T-helper 1 cell treated with Interleukin-12 subunit alpha and Interleukin-12 subunit beta and Interleukin-4 antibody, amounts not matched to agents 30 μg/mL and 1 μg/mL, for 36 hours (primary cell): ENCODE results near the gene P2RY8.
"Not testable (repeated sequence)": the region's sequence is repeated elsewhere in the genome, so short reads cannot be mapped to it uniquely, and the experiment has no call there.

Source experiments
- H3K27ac Mint-ChIP-seq: one replicate; pipeline ENCODE4 v1.8.0; 2021; ENCODE audit warnings: mild to moderate bottlenecking, mixed read lengths
- H3K27me3 Mint-ChIP-seq: one replicate; pipeline ENCODE4 v1.8.0; 2021; ENCODE audit warnings: low read depth, mixed read lengths
- H3K36me3 Mint-ChIP-seq: one replicate; pipeline ENCODE4 v1.8.0; 2021; ENCODE audit warnings: low read depth, mixed read lengths
- H3K4me1 Mint-ChIP-seq: one replicate; pipeline ENCODE4 v1.8.0; 2021; ENCODE audit warnings: low read depth, mixed read lengths
- H3K4me3 Mint-ChIP-seq: one replicate; pipeline ENCODE4 v1.8.0; 2021; ENCODE audit warnings: mild to moderate bottlenecking, moderate library complexity, mixed read lengths
- H3K9me3 Mint-ChIP-seq: one replicate; pipeline ENCODE4 v1.8.0; 2021; ENCODE audit warnings: mixed read lengths

Gene P2RY8, protein sequence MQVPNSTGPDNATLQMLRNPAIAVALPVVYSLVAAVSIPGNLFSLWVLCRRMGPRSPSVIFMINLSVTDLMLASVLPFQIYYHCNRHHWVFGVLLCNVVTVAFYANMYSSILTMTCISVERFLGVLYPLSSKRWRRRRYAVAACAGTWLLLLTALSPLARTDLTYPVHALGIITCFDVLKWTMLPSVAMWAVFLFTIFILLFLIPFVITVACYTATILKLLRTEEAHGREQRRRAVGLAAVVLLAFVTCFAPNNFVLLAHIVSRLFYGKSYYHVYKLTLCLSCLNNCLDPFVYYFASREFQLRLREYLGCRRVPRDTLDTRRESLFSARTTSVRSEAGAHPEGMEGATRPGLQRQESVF

GRCh38 chrX:1537031-1537715 is at the start of gene P2RY8:
Gene P2RY8, minus strand, starts transcription at chrX:1537185. Its CDS starts 70,627 bp downstream, at chrX:1466558.
- Mint-ChIP-seq H3K27ac (peak within 1 kb of the TSS; percentile 99), H3K27me3 (no peaks in the 10 kb centered on the region), H3K36me3 (peaks cover 19% of the 10 kb centered on the region), H3K4me1 (peaks cover 13% of the 10 kb centered on the region), H3K4me3 (peak within 1 kb of the TSS; percentile 94), H3K9me3 (no peaks in the 10 kb centered on the region)

DNA sequence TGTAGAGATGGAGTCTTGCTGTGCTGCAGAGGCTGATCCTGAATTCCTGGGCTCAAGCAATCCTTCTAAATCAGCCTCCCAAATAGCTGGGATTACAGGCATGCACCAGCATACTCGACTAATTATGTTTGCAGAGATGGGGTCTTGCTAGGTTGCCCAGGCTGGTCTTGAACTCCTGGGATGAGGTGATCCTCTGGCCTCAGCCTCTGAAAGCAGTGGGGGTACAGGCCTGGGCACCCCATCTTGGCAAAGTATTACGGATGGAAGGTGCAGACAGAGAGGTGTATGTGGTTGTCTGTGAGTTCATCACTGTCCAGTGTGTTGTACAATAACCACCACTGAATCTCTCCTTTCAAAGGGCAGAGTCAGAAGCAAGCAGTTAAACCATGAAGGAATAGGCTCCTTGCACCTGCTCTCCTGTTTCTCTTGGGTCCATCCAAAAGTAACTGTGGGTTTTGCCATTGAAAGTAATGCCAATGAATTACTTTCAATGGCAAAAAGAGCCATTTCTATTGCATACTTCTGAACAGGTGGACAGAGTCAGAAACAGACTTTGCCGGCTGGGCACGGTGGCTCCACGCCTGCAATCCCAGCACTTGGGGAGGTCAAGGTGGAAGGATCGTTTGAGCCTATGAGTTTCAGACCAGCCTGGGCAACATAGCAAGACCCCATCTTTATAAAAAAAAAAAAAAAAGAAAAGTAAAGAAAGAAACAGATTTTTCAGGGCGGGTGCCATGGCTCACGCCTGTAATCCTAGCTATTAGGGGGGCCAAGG is 47.4 kb upstream of the P2RY8 start:
- no peak overlapping the region for H3K4me3 Mint-ChIP-seq
- H3K36me3 Mint-ChIP-seq, result no peaks in the 10 kb centered on the region
- H3K9me3 Mint-ChIP-seq, result no peaks in the 10 kb centered on the region
- no peaks in the 10 kb centered on the region for H3K27me3 Mint-ChIP-seq
- H3K4me1 Mint-ChIP-seq, result peaks cover 25% of the 10 kb centered on the region
- H3K27ac Mint-ChIP-seq, result no peak overlapping the region

DNA sequence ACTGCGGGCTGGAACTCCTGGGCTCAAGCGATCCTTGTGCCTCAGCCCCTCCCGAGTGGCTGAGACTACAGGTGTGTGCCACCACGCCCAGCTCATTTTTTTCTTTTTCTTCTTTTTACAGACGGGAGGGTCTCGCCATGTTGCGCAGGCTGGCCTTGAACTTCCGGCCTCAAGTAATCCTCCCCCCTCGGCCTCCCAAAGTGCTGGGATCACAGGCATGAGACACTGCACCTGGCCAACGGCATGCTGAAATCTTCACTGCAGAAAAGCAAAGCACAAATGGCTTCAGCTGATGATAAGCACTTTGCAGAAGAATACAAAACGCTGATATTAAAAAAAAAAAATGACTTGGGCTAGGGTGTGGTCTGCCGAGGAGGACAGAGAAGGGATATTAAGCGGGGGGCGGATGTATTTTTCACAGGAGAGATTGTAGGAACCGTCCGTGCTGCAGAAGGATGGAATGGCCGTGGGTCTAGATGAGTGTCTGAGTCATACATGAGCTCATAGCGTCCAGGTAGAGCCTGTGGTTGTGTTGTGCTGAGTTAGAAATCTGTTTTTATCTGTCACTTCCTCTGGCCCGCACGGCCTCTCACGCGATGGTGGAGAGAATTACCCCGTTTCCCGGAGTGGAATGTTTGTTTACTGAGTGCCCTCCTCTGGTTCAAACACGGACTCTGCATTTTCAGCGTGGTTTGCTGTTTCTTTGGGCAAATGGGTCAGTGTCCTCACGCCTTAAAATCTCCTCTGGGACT is 45.9 kb upstream of the P2RY8 start:
- H3K4me3 Mint-ChIP-seq, result peak overlapping the region; percentile 45
- no peaks in the 10 kb centered on the region for H3K27me3 Mint-ChIP-seq
- no peaks in the 10 kb centered on the region for H3K36me3 Mint-ChIP-seq
- peaks cover 22% of the 10 kb centered on the region for H3K4me1 Mint-ChIP-seq
- peak overlapping the region; percentile 83 for H3K27ac Mint-ChIP-seq
- no peaks in the 10 kb centered on the region for H3K9me3 Mint-ChIP-seq

- Mint-ChIP-seq H3K36me3 (no peaks in the 10 kb centered on the region), H3K27ac (no peak overlapping the region), H3K4me3 (no peak overlapping the region), H3K9me3 (no peaks in the 10 kb centered on the region), H3K27me3 (no peaks in the 10 kb centered on the region), H3K4me1 (peaks cover 20% of the 10 kb centered on the region)
Measured at GRCh38 chrX:1581132-1581531, 44.1 kb upstream of the P2RY8 start.

DNA sequence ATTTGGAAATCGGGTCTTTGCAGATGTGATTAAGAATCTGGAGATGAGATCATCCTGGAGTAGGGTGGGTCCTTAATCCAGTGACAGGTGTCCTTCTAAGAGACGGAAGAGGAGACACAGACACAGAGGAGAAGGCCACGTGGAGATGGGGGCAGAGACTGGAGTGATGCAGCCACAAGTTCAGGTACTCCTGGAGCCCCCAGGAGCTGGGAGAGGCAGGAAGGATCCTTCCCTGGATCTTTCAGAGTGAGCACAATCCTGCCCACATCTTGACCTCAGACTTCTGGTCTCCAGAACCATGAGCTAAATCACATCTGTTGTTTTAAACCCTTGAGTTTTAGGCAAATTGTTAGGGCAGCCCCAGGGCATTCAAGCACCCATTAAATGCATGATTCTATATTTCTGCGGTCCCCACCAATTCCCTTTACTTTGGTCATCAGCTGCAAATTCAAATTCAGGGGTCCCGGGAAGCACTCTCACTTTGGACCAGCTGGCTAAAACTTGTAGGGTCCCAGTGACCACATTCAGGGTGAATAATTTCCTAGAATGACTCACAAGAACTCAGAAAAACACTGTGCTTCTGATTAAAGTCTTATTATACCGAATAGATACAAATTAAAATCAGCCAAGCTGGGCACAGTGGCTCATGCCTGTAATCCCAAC is 41.7 kb upstream of the P2RY8 start:
- H3K9me3 Mint-ChIP-seq, result no peaks in the 10 kb centered on the region
- H3K27ac Mint-ChIP-seq, result no peak overlapping the region
- H3K4me3 Mint-ChIP-seq, result no peak overlapping the region
- H3K4me1 Mint-ChIP-seq, result peaks cover 19% of the 10 kb centered on the region
- no peaks in the 10 kb centered on the region for H3K36me3 Mint-ChIP-seq
- no peaks in the 10 kb centered on the region for H3K27me3 Mint-ChIP-seq

GRCh38 chrX:1577845-1578244 is 40.9 kb upstream of the P2RY8 start:
- Mint-ChIP-seq H3K27me3 (no peaks in the 10 kb centered on the region), H3K27ac (no peak overlapping the region), H3K4me3 (no peak overlapping the region), H3K4me1 (peaks cover 12% of the 10 kb centered on the region), H3K36me3 (no peaks in the 10 kb centered on the region), H3K9me3 (no peaks in the 10 kb centered on the region)

- Mint-ChIP-seq H3K4me3 (no peak overlapping the region), H3K9me3 (no peaks in the 10 kb centered on the region), H3K36me3 (no peaks in the 10 kb centered on the region), H3K4me1 (peaks cover 8% of the 10 kb centered on the region), H3K27ac (no peak overlapping the region), H3K27me3 (no peaks in the 10 kb centered on the region)
Measured at GRCh38 chrX:1576201-1576992, 39.4 kb upstream of the P2RY8 start.

DNA sequence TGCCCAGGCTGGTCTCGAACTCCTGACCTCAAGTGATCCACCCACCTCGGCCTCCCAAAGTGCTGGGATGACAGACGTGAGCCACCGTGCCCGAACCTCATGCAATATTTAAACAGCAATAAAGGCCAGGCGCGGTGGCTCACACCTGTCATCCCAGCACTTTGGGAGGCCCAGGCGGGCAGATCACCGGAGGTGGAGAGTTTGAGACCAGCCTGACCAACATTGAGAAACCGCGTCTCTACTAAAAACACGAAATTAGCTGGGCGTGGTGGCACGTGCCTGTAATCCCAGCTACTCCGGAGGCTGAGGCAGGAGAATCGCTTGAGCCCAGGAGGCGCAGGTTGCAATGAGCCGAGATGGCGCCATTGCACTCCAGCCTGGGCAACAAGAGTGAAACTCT is 37.2 kb upstream of the P2RY8 start:
- not testable (repeated sequence) for H3K4me3 Mint-ChIP-seq, H3K9me3 Mint-ChIP-seq, H3K27me3 Mint-ChIP-seq, H3K36me3 Mint-ChIP-seq, H3K27ac Mint-ChIP-seq
- H3K4me1 Mint-ChIP-seq, result peaks cover 10% of the 10 kb centered on the region

DNA sequence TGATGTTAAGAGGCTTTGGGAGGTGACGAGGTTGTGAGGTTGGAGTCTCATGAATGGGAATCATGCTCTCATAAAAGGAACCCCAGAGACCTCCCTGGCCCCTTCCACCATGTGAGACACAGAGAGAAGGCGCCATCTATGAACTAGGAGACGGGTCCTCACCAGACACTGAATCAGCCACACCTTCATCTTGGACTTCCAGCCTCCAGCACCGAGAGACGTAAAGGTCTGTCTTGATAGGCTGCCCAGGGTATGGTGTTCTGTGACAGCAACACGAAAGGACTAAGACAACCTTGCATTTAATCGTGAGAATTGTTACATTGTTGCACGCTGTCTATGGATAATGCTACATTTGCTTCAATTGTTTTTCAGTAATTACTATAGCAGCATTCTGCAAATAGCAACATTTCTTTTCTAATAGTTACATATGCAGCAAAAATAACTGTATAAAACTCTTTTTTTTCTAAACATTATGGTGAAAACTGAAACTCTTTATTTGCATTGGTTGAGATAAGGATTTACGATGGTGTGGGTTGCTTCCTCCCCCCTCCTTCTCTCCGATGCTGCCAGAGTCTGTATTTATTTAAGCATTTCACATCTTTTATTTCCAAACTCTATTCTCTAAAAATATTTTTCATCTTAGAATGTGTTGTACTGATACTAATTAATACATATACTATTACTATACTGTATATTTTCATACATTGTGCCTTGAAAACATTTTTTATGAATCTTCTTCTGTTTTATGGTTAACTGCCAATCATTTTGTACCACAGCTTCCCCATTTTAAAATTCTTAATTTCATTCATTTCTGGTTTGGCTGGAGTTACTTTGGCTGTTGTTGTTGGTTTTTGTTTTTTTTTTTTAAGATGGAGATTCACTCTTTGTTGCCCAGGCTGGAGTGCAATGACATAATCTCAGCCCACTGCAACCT is 28.0 kb upstream of the P2RY8 start:
- peaks cover 20% of the 10 kb centered on the region for H3K4me1 Mint-ChIP-seq
- H3K27me3 Mint-ChIP-seq, result peaks cover 17% of the 10 kb centered on the region
- peaks cover 5% of the 10 kb centered on the region for H3K9me3 Mint-ChIP-seq
- peaks cover 3% of the 10 kb centered on the region for H3K36me3 Mint-ChIP-seq
- no peak overlapping the region for H3K27ac Mint-ChIP-seq
- no peak overlapping the region for H3K4me3 Mint-ChIP-seq

DNA sequence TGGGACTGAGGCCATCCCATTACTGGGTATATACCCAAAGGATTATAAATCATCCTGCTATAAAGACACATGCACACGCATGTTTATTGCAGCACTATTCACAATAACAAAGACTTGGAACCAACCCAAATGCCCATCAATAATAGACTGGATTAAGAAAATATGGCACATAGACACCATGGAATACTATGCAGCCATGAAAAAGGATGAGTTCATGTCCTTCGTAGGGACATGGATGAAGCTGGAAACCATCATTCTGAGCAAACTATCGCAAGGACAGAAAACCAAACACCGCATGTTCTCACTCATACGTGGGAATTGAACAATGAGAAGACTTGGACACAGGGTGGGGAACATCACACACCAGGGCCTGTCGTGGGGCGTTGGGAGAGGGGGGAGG is 27.1 kb upstream of the P2RY8 start:
- H3K27ac Mint-ChIP-seq, H3K9me3 Mint-ChIP-seq: not testable (repeated sequence)
- H3K4me1 Mint-ChIP-seq, result peaks cover 16% of the 10 kb centered on the region

DNA sequence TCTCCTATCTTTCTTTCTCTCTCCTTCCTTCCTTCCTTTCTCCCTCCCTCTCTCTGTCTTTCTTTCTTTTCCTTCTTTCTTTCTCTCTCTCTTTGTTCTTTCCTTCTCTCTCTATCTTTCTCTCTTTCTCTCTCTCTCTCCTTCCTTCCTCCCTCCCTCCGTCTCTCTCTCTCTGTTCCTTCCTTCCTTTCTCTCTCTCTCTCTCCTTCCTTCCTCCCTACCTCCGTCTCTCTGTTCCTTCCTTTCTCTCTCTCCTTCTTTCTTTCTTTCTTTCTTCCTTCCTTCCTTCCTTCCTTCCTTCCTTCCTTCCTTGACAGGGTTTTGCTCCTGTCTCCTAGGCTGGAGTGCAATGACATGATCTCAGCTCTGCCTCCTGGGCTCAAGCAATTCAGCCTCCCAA is 24.2 kb upstream of the P2RY8 start:
- no peaks in the 10 kb centered on the region for H3K9me3 Mint-ChIP-seq
- peaks cover 17% of the 10 kb centered on the region for H3K27me3 Mint-ChIP-seq
- no peak overlapping the region for H3K4me3 Mint-ChIP-seq
- H3K27ac Mint-ChIP-seq, result no peak overlapping the region
- peaks cover 23% of the 10 kb centered on the region for H3K4me1 Mint-ChIP-seq
- H3K36me3 Mint-ChIP-seq, result peaks cover 1% of the 10 kb centered on the region

More for the DNA sequence above, 27.1 kb upstream of the P2RY8 start:
- H3K27me3 Mint-ChIP-seq, result peaks cover 17% of the 10 kb centered on the region
- not testable (repeated sequence) for H3K36me3 Mint-ChIP-seq, H3K4me3 Mint-ChIP-seq

DNA sequence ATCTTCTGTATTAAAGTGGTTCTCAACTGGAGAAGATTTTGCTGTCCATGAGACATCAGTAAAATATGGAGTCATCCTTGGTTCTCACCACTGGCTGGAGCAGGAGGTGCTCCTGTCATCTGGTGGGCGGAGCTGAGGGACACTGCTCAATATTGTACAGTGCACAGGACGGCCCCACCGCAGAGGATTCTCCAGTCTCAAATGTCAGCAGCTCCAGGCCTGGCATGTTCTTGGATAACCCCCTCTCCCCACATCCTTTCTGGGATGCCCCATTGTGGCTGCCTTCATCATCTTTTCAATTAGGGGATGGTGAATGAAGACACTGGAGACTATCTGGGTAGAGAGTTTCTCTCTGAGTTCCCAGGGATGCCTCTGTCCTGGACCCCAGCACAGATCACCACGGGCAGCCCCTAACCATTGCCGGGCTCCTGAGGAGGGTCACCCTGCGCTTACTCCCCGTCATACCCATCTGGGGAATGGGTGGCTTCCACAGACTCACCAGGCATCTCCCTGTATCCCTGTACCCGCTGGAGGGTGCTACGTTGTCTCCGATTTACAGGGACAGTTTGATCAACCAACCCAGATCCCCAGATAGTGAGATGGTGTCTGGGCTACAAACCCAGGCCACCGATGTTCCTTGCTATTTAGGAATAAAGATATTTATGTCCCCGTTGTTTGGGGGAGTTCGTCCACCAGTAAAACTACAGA is 21.9 kb upstream of the P2RY8 start:
- Mint-ChIP-seq H3K27ac (no peak overlapping the region), H3K36me3 (peaks cover 4% of the 10 kb centered on the region), H3K9me3 (peaks cover 10% of the 10 kb centered on the region), H3K27me3 (peaks cover 13% of the 10 kb centered on the region), H3K4me3 (no peak overlapping the region), H3K4me1 (peaks cover 33% of the 10 kb centered on the region)
